ENCODE data around the gene OR3A2.

GRCh38 chr17:3418222-3418621 is 32.1 kb upstream of the OR3A2 start:
- TF ChIP-seq NRF1 (conservative IDR thresholded peaks at IDR 0.05; ENCODE audit: low read depth, low read length) (no peak), CTCF (IDR thresholded peaks at IDR 0.05 in 2 of 3, conservative IDR thresholded peaks at IDR 0.05 in 1 of 3; ENCODE audit: control insufficient read depth in 2 of 3, extremely low read depth in 1 of 3, insufficient read depth in 1 of 3, low read depth in 3 of 3, low read length in 3 of 3) (no peak), ASH2L (IDR thresholded peaks at IDR 0.05; ENCODE audit: borderline replicate concordance, low read depth) (no peak), JUNB (IDR thresholded peaks at IDR 0.05) (no peak), SMC3 (IDR thresholded peaks at IDR 0.05; ENCODE audit: borderline replicate concordance, low read length) (no peak), CBFB (IDR thresholded peaks at IDR 0.05; ENCODE audit: low read depth) (no peak)
- TF ChIP-seq, protein P1, sequence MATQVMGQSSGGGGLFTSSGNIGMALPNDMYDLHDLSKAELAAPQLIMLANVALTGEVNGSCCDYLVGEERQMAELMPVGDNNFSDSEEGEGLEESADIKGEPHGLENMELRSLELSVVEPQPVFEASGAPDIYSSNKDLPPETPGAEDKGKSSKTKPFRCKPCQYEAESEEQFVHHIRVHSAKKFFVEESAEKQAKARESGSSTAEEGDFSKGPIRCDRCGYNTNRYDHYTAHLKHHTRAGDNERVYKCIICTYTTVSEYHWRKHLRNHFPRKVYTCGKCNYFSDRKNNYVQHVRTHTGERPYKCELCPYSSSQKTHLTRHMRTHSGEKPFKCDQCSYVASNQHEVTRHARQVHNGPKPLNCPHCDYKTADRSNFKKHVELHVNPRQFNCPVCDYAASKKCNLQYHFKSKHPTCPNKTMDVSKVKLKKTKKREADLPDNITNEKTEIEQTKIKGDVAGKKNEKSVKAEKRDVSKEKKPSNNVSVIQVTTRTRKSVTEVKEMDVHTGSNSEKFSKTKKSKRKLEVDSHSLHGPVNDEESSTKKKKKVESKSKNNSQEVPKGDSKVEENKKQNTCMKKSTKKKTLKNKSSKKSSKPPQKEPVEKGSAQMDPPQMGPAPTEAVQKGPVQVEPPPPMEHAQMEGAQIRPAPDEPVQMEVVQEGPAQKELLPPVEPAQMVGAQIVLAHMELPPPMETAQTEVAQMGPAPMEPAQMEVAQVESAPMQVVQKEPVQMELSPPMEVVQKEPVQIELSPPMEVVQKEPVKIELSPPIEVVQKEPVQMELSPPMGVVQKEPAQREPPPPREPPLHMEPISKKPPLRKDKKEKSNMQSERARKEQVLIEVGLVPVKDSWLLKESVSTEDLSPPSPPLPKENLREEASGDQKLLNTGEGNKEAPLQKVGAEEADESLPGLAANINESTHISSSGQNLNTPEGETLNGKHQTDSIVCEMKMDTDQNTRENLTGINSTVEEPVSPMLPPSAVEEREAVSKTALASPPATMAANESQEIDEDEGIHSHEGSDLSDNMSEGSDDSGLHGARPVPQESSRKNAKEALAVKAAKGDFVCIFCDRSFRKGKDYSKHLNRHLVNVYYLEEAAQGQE (IDR thresholded peaks at IDR 0.05; ENCODE audit: low read depth, low read length): no peak
- TF ChIP-seq, protein P2, sequence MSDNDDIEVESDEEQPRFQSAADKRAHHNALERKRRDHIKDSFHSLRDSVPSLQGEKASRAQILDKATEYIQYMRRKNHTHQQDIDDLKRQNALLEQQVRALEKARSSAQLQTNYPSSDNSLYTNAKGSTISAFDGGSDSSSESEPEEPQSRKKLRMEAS (IDR thresholded peaks at IDR 0.05; ENCODE audit: low read depth, low read length): no peak
